Measurements from ENCODE around the gene ZNF263. TPM values are rescaled to one million over a fixed set of nuclear protein-coding genes. Genes with fewer than 3 reads are reported as not detected.

The ZNF263 gene
- total and polyA plus RNA-seq, 2 of the 13 experiments (the other 11 are each of a cell fraction or from before 2014, with no cell fraction given) = 10.2 to 41.2 TPM

DNA sequence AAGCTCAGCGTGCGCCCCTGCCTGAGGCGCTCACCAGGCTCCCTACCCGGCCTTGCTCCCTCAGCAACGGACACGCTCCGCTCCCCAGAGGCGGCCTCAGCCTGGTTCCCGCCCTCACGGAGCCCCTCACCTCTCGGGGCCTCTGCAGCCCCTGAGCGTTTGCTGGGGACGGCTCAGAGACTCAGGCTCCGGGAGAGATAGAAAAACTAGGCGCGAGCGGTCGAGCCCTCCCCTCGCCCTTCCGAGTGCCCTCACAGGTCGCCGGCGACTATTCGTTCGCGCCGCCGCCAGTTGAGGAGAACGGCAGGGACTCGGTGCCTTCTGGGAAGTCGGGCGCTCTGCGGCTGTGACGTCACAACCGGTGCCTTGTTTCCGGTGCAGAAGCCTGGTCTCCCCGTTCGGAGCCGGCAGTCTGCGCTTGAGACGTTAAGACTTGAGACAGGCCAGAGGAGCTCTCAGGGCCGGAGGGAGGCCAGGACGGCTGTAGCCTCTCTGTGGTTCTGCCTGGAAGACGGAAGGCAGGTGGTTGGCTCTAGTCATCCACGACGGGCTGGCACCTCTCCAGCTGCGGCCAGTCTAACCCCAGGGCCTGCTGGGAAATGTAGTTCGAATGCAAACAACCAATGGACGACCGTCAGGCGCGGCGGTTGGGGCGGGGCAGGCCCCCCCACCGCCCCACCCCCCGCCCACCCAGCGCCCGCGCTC is 48.3 kb upstream of the ZNF263 start, which contains the start of gene ZNF200 (continued):
- TF ChIP-seq, protein P1, sequence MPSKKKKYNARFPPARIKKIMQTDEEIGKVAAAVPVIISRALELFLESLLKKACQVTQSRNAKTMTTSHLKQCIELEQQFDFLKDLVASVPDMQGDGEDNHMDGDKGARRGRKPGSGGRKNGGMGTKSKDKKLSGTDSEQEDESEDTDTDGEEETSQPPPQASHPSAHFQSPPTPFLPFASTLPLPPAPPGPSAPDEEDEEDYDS (CRISPR knock-in tag; IDR thresholded peaks at IDR 0.05) = peak; percentile 79
- TF ChIP-seq HNRNPK (IDR thresholded peaks at IDR 0.05; ENCODE audit: low read depth, low read length, poor library complexity, severe bottlenecking) (peak; percentile 44), CHCHD3 (CRISPR knock-in tag; IDR thresholded peaks at IDR 0.05) (no peak), ZNF441 (CRISPR knock-in tag; IDR thresholded peaks at IDR 0.05; ENCODE audit: borderline replicate concordance) (peak; percentile 77; the same call in 1 of the 2 replicates), POLR2AphosphoS5 (IDR thresholded peaks at IDR 0.05; ENCODE audit: low read depth, low read length) (peak; percentile 91), MEF2D (CRISPR knock-in tag; IDR thresholded peaks at IDR 0.05) (peak; percentile 70; the same call in 1 of the 2 replicates), ATAD3A (CRISPR knock-in tag; IDR thresholded peaks at IDR 0.05) (no peak), GABPB1 (CRISPR knock-in tag; IDR thresholded peaks at IDR 0.05) (peak; percentile 97), JUN (CRISPR knock-in tag; IDR thresholded peaks at IDR 0.05) (peak; percentile 72; the same call in 1 of the 2 replicates), MXD4 (CRISPR knock-in tag; IDR thresholded peaks at IDR 0.05) (no peak; the same call in none of the 2 replicates), KDM5B (CRISPR knock-in tag; IDR thresholded peaks at IDR 0.05; ENCODE audit: borderline replicate concordance) (peak; percentile 86), ETV5 (CRISPR knock-in tag; IDR thresholded peaks at IDR 0.05; ENCODE audit: borderline replicate concordance) (peak; percentile 38; the same call in 1 of the 2 replicates), ADNP (CRISPR knock-in tag; IDR thresholded peaks at IDR 0.05) (no peak), NFAT5 (CRISPR knock-in tag; IDR thresholded peaks at IDR 0.05) (no peak), PAF1 (CRISPR knock-in tag; IDR thresholded peaks at IDR 0.05) (no peak), YY1 (IDR thresholded peaks at IDR 0.05; ENCODE audit: insufficient read depth, insufficient replicate concordance, low read depth, low read length) (no peak), ZSCAN29 (CRISPR knock-in tag; conservative IDR thresholded peaks at IDR 0.05) (peak; percentile 81; the same call in 1 of the 2 replicates), BRCA1 (CRISPR knock-in tag; IDR thresholded peaks at IDR 0.05) (peak; percentile 48; the same call in 1 of the 2 replicates), ZSCAN30 (CRISPR knock-in tag; IDR thresholded peaks at IDR 0.05) (no peak), ZNF143 (CRISPR knock-in tag; IDR thresholded peaks at IDR 0.05) (peak; percentile 91)
- TF ChIP-seq, protein P2, sequence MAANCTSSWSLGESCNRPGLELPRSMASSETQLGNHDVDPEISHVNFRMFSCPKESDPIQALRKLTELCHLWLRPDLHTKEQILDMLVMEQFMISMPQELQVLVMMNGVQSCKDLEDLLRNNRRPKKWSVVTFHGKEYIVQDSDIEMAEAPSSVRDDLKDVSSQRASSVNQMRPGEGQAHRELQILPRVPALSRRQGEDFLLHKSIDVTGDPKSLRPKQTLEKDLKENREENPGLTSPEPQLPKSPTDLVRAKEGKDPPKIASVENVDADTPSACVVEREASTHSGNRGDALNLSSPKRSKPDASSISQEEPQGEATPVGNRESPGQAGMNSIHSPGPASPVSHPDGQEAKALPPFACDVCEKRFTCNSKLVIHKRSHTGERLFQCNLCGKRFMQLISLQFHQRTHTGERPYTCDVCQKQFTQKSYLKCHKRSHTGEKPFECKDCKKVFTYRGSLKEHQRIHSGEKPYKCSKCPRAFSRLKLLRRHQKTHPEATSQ (CRISPR knock-in tag; IDR thresholded peaks at IDR 0.05; ENCODE audit: borderline replicate concordance) = no peak

Measured in HepG2 (cell line).